WTC11 (cell line): ENCODE measurements around the gene ZNF888.

ENCODE experiments used
- CTCF ChIP-seq: fragments of 200-600 bp; IDR thresholded peaks from 2 replicates; pipeline ENCODE4 v1.8.0; 2022; ENCODE audit warnings: antibody characterized with exemption
- E2F1 ChIP-seq: sonication (generic); formaldehyde crosslinking; IDR thresholded peaks from 2 replicates; pipeline ENCODE4 v1.8.0; 2022; ENCODE audit warnings: mild to moderate bottlenecking, missing genetic modification reagents
- GTF2I ChIP-seq: fragments of 250-450 bp; sonication (Bioruptor Pico); conservative IDR thresholded peaks from 2 replicates; pipeline ENCODE4 v1.4.0; 2021; ENCODE audit warnings: mild to moderate bottlenecking
- IRF1 ChIP-seq: sonication (generic); formaldehyde crosslinking; IDR thresholded peaks from 2 replicates; pipeline ENCODE4 v1.8.0; 2023; ENCODE audit warnings: missing genetic modification reagents
- PRDM15 ChIP-seq: sonication (generic); formaldehyde crosslinking; IDR thresholded peaks from 2 replicates; pipeline ENCODE4 v1.8.0; 2022; ENCODE audit warnings: missing genetic modification reagents
- TCF7 ChIP-seq: sonication (generic); formaldehyde crosslinking; IDR thresholded peaks from 2 replicates; pipeline ENCODE4 v1.8.0; 2022; ENCODE audit warnings: mild to moderate bottlenecking, low read depth, missing genetic modification reagents, moderate library complexity
- TEAD1 ChIP-seq: sonication (generic); formaldehyde crosslinking; IDR thresholded peaks from 2 replicates; pipeline ENCODE4 v1.8.0; 2022; ENCODE audit warnings: mild to moderate bottlenecking, missing genetic modification reagents
- TEAD4 ChIP-seq: sonication (generic); formaldehyde crosslinking; IDR thresholded peaks from 2 replicates; pipeline ENCODE4 v1.8.0; 2022; ENCODE audit warnings: mild to moderate bottlenecking, missing genetic modification reagents
- USF2 ChIP-seq: sonication (generic); formaldehyde crosslinking; IDR thresholded peaks from 2 replicates; pipeline ENCODE4 v1.8.1; 2023; ENCODE audit warnings: mild to moderate bottlenecking, missing genetic modification reagents, moderate library complexity
- ZNF138 ChIP-seq: sonication (generic); formaldehyde crosslinking; conservative IDR thresholded peaks from 2 replicates; pipeline ENCODE4 v1.8.1; 2022; ENCODE audit warnings: mild to moderate bottlenecking, moderate library complexity, missing genetic modification reagents
- ZNF232 ChIP-seq: sonication (generic); formaldehyde crosslinking; IDR thresholded peaks from 2 replicates; pipeline ENCODE4 v1.8.0; 2022; ENCODE audit warnings: mild to moderate bottlenecking, missing genetic modification reagents

GRCh38 chr19:52910648-52911047, 12.6 kb downstream of the ZNF888 start:
- no peak for TF ChIP-seq TCF7 (CRISPR knock-in tag)
- no peak for TF ChIP-seq TEAD1 (CRISPR knock-in tag)
- TF ChIP-seq CTCF: no peak
- TF ChIP-seq TEAD4 (CRISPR knock-in tag): no peak
- no peak for TF ChIP-seq ZNF232 (CRISPR knock-in tag)
- no peak for TF ChIP-seq GTF2I (CRISPR knock-in tag)
- TF ChIP-seq USF2 (CRISPR knock-in tag): no peak
- TF ChIP-seq ZNF138 (CRISPR knock-in tag): no peak
- TF ChIP-seq E2F1 (CRISPR knock-in tag): no peak
- TF ChIP-seq IRF1 (CRISPR knock-in tag): no peak
- TF ChIP-seq PRDM15: no peak
